GM18502 (cell line): ENCODE data around the gene ARHGAP15.

Source experiments
- ATAC-seq: cut with Tn5 transposase; IDR thresholded peaks from one replicate; pipeline ENCODE4 v1.9.1; 2021; ENCODE audit warnings: mild to moderate bottlenecking; ENCODE audit not compliant: unreplicated experiment, poor library complexity

The ARHGAP15 gene

DNA sequence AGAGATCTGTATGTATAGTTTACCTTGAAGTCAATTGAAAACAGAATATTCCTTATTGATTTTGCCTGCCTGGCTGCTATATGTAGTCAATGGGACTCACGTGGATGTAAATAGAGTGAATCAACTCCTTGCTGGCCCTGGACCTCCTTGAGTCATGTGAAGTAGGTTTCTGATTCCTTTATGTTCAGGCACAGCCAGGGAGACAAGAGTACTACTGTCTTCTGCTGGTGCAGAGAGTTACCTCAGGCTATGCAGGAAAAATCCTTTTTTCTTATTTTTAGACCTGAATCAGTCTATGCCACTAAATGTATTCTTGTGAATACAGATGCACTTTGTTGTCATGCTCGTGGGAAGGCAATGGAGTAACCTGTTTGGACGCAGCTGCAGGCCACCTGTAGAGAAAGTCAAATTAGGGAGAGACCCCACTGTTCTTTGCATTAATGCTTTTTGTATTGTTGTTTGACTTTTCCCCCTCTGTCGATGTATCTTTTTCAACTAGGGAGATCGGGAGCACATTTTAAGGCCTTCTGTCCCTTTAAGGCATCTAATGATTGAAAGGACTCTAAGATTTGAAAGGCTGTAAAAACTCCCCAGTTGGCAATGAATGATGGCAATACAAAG, 473.9 kb downstream of the ARHGAP15 start:
- ATAC-seq = no peak

- ATAC-seq = no peak
These were observed 474.8 kb downstream of the ARHGAP15 start for GRCh38 chr2:143603846-143604565.

DNA sequence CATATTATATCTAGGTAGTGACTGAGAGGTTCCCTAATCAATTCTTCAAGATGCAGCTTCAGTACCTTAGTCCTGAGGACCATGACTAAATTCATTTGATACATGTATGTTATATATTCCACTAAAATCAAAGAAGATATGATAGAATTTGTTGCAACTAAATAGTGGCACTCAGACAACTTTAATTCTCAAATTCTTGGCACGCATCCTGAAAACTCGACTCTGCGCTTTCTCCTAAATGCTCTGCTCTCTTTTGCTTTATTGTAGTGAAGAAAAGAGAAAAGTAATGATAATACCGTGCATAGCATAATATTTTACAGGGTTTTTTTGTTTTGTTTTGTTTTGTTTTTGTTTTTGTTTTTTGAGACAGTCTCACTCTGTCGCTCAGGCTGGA, 475.3 kb downstream of the ARHGAP15 start:
- no peak for ATAC-seq

DNA sequence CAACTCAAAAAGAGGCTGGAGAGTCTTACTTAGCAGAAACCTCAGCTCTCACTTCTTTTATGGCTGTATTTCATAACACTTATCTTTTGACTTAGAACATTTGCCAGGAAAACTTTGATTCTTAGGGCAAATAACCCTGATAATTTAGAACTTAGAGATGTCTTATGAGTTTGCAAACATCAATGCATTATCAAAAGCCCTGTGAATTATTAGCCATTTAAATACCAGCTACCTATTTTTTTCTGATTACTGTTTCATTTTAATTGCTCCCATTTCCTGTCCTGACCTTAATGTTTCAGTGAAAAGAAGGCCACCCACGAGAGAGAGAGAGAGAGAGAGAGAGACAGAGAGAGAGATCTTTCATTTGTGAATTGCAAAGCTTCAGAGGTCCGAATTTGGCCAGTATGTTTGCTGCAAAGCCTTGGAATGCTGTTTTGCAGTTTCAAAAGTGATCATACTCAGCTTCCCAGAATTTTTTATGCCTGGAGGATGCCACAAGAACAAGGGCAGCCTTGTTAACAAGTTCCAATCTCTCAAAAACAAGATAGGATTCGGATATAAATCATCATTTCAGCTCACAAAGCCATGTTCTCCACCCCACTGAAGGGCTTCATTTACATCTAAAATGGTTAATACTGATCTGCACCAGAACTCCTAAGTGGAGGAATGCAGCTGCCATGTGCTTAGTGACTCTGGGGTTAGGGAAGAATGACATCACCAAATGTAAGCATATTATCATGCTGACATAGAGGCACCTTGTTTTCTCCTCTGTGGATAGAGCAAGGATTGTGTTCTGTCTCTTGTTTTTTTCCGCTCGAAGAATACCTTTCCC, 478.2 kb downstream of the ARHGAP15 start:
- ATAC-seq = no peak

GRCh38 chr2:143608063-143608423, 478.8 kb downstream of the ARHGAP15 start:
- no peak for ATAC-seq

DNA sequence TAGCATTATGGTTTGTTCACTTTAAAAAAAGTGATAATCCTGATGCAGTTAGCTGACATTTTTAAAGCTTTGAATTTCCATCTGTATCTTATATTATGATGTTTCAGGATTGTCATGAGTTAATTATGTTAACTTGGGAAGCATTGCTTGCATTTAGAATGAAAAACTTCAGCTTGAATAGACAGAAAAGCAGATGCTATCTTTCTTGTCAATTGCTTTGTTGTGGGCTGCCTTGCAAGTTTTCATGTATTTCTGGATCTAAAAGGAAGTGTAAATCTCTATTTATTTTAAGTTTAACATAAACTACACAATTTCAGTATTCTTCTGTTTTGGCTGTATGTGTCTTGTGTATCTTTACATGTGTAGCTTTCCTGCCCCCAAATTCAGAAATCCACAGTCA, 479.5 kb downstream of the ARHGAP15 start:
- ATAC-seq = no peak

DNA sequence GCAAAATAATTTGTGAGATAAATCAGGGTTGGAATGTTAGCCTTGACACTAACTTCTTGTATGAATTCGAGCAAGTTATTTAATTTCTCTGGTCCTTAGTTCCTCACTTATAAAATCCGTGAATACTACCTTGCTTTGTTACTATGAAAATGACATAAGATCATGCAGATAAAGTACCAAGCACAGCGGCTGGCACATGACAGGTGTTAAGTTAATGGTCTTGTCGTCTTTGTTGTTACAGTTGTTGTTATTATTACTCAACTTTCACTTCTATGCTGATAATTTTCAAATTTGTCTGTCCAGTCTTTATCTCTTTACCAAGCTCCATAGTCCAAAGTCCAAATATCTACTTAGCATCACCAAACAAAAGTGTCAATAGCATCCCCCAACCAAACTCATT, 482.1 kb downstream of the ARHGAP15 start:
- no peak for ATAC-seq

DNA sequence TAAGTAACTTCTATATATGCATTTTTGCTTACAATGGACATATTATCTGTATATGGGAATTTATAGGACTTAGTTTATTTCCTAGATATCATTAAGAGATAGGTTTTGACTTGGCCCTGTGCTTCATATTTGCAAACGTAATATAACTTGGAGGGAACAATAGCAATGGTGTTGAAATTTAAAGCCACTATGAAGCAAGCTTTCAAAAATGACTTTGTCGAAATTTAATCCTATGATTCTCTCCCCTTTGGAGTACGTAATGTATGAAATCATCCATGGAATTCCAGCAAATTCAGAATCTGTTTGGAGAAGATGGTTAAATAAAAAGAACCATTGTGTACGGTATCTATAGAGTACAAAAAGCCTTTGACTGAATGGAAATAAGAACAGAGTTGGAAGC, 486.3 kb downstream of the ARHGAP15 start:
- ATAC-seq = no peak

DNA sequence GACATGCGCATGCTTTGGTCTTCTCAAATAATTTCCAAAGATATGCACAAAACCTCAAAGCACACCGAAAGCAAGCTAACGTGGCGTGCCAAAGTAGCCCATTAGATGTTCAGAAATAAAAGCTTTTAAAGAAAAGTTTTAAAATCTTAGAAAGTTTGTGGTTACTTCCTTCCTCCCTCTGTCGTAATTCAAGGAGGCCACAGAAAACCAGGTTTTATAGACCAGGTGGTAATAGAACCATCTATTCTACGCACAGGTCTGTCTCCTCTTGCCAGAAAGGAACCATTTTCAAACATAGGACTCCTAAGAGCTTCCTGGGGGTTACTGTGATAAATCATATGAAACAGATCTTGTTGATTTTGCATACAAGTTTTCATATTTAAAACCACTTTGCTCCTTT, 487.2 kb downstream of the ARHGAP15 start:
- no peak for ATAC-seq

DNA sequence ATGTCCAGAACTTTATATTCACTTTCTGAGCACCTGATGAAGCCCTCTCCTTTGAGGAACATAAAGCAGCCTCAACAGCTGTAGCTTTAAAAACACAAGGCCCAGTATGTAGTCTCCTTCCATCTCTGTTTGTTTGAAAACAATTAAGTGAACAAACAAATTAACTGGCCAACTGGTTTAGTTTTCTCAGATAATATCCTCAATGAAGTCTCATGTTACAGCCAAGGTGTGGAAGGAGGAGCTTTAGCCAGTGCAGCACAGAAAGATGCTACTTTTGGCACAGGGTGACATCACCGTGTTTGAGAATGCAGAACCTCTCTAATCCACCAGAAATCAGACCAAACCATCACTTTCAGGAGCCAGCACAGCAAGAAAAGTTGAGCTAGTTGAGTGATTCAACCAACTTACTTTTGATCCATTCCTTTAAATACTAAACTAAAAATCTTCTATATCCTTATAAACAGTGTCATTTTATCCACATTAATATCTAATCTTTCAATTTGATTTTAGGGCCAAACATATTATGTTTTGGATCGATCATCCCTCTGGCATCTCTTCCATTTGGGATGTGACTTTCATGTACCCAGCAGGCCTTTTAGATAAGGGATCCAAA, 488.7 kb downstream of the ARHGAP15 start:
- ATAC-seq = no peak

DNA sequence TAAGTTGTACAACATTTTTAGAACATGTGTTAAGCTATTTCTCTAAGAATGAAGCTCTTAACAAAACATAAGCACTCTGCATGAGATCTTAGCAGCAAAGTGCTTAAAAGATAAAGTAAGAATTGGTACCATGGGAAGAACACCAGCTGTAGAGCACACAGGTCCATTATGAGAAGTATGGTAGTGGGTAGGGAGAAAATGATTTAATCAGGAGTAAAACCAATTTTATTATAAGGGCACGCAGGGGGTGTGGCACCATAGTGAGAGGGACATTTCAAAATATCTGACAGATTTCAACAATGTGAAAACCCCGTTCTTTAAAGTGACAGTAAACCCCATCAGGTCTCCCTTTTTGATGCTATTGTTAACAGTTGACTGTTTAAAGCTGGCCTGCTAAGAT, 492.9 kb downstream of the ARHGAP15 start:
- no peak for ATAC-seq

DNA sequence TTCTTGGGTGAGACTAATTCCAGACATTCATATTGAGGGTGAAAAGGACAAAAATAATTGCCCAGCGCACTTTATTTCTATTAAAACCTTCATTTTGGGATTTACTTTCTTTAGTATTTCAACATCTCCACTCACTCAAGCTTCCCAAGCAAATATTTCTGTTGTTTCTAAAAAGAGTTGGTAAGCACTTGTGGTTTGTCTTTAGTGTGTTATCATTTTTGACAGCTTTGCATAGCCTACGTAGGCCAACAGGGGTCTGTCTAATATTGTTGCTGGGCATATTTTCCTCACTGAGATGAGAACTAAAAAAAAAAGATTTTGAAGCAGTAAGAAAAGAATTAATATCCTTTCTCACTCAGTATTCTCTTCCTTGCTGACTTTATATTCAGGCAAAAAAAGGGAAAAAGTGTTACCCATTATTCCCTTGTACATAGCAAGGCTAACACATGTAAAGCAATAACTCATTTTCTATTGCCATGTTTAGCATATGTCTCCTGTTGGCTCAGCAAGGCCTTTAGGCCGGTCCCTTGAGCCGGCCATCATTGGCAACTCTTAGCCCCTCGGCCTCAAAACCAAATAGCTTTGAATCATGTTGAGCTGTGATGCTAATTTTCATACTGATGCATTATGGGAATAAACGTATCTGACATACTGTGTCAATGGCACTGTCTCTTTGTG, 494.2 kb downstream of the ARHGAP15 start:
- no peak for ATAC-seq

GRCh38 chr2:143623909-143624260, 494.7 kb downstream of the ARHGAP15 start:
- ATAC-seq = no peak

- ATAC-seq = no peak
These were observed 500.1 kb downstream of the ARHGAP15 start for GRCh38 chr2:143629340-143629739.

- ATAC-seq = no peak
These were observed 503.6 kb downstream of the ARHGAP15 start for GRCh38 chr2:143632751-143633374.

DNA sequence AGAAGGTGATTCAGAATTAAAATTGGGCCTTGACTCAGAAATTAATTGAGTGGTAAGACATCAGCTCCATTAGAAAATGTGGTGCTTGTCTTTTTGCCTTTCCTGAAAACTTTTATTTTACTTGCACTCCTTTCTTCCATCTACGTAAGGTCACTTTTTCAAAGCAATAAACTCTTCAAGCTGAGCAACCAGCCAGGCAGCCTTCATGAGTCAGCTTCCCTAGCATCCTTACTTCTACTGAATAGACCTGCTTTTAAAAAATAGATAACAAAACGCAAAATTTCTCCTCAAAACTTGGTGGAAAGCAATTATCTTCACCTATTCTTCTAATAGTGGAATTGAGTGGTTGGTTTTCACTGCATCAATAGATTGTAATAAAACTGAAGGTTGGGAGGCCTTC, 504.2 kb downstream of the ARHGAP15 start:
- ATAC-seq = no peak

DNA sequence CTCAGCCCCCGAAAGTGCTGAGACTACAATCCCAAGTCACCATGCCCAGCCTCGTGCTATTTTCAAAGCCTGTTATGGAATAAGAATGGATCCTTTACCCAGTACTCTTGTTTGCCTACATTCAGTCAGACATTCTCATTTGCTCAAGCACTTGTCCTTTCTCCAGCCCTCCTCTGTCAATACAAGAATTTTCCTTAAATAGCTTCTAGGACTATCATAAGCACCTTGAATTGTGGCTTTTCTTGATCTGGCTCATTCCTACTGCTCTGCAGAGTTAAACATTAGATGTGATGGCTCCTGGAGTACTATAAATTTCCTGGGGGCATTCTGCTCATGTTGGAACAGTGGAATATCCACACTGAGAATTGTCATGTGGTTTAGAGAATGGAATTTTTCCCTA, 506.1 kb downstream of the ARHGAP15 start:
- no peak for ATAC-seq

- no peak for ATAC-seq
These were observed 506.7 kb downstream of the ARHGAP15 start for GRCh38 chr2:143635936-143636335.

GRCh38 chr2:143640826-143641225, 511.6 kb downstream of the ARHGAP15 start:
- ATAC-seq = no peak
